DND-41 (cell line): ENCODE measurements around the gene COL23A1.

Experiments used
- ATAC-seq: fragments of 200-7000 bp; cut with Tn5 transposase; 3 replicates; pipeline ENCODE4 v1.9.1; 2021; ENCODE audit warnings: low read depth; ENCODE audit not compliant: insufficient read depth
- DNase-seq: peaks from one replicate; pipeline ENCODE4 v3.0.0-alpha.2; 2020
- H2AFZ ChIP-seq: 2 replicates; pipeline ENCODE4 v1.6.0; 2012; ENCODE audit warnings: low read depth, low read length
- H3K27ac ChIP-seq: 2 replicates; pipeline ENCODE4 v1.5.1; 2012; ENCODE audit warnings: low read length, inconsistent platforms
- H3K27me3 ChIP-seq: fragments of 200-600 bp; sonication (generic); 2 replicates; pipeline ENCODE4 v1.6.0; 2012; ENCODE audit warnings: low read length, mild to moderate bottlenecking, inconsistent platforms; ENCODE audit not compliant: insufficient read depth, poor library complexity
- H3K36me3 ChIP-seq: 2 replicates; pipeline ENCODE4 v1.5.1; 2012; ENCODE audit warnings: low read length, inconsistent platforms; ENCODE audit not compliant: insufficient read depth
- H3K4me1 ChIP-seq: 2 replicates; pipeline ENCODE4 v1.5.1; 2012; ENCODE audit warnings: mild to moderate bottlenecking, low read length; ENCODE audit not compliant: insufficient read depth
- H3K4me2 ChIP-seq: 2 replicates; pipeline ENCODE4 v1.6.0; 2012; ENCODE audit warnings: mild to moderate bottlenecking, moderate library complexity, low read length, inconsistent platforms; ENCODE audit not compliant: insufficient read depth
- H3K4me3 ChIP-seq, 2 experiments: fragments of 200-600 bp in 1 of 2; shearing (Covaris generic) in 1 of 2; 2 replicates each; pipeline ENCODE4 v1.5.1; 2012 to 2016; ENCODE audit warnings: inconsistent platforms in 2 of 2, low read length in 2 of 2, mild to moderate bottlenecking in 2 of 2, low read depth in 1 of 2, moderate library complexity in 1 of 2
- H3K79me2 ChIP-seq: 2 replicates; pipeline ENCODE4 v1.6.0; 2012; ENCODE audit warnings: low read length, inconsistent platforms; ENCODE audit not compliant: insufficient read depth
- H3K9ac ChIP-seq: 2 replicates; pipeline ENCODE4 v1.6.0; 2012; ENCODE audit warnings: low read depth, mild to moderate bottlenecking, inconsistent platforms, low read length, moderate library complexity
- H3K9me3 ChIP-seq: 2 replicates; pipeline ENCODE4 v1.5.1; 2012; ENCODE audit warnings: low read length, moderate library complexity, mild to moderate bottlenecking, inconsistent platforms; ENCODE audit not compliant: insufficient read depth, severe bottlenecking
- H4K20me1 ChIP-seq: 2 replicates; pipeline ENCODE4 v1.6.0; 2012; ENCODE audit warnings: low read length; ENCODE audit not compliant: insufficient read depth
- EZH2 ChIP-seq: IDR thresholded peaks from 3 replicates; pipeline ENCODE4 v1.6.1; 2012; ENCODE audit warnings: borderline replicate concordance, low read depth, mild to moderate bottlenecking, moderate library complexity, low read length, inconsistent platforms; ENCODE audit not compliant: severe bottlenecking
- TF ChIP-seq, protein P1 (sequence below): IDR thresholded peaks from 2 replicates; pipeline ENCODE4 v1.5.1; 2012; ENCODE audit warnings: borderline replicate concordance, low read length, moderate library complexity, mild to moderate bottlenecking; ENCODE audit not compliant: poor library complexity, severe bottlenecking; ENCODE audit errors: extremely low read depth

The COL23A1 gene

DNA sequence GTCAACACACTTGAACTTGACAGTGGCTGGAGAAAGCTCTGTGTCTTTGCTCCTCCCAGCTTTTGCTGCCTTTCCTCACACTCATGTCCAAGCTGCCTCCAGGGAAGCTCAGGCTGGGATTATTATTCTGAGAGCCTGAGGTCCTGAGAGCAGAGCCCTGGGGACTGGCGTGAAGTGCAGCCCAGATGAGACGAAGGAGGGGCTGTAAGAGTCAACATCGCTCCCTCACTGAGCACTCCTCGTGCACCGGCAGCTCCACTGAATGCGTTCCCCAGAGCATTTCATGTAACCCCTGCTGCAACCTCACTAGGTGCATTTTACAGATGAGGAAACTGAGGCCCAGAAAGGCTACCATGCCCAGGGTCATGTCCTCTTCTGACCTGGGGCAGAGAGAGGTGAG, 294.1 kb downstream of the COL23A1 start:
- no peaks in the 10 kb centered on the region for H3K79me2 ChIP-seq
- no peak overlapping the region for H2AFZ ChIP-seq
- H3K9ac ChIP-seq, result no peak overlapping the region
- ATAC-seq (no peak), DNase-seq (no peak)
- no peaks in the 10 kb centered on the region for H3K27me3 ChIP-seq
- no peaks in the 10 kb centered on the region for H3K36me3 ChIP-seq
- H3K27ac ChIP-seq, result no peak overlapping the region
- no peak overlapping the region for H3K4me2 ChIP-seq
- no peaks in the 10 kb centered on the region for H4K20me1 ChIP-seq
- no peak for TF ChIP-seq EZH2
- TF ChIP-seq, protein P1, sequence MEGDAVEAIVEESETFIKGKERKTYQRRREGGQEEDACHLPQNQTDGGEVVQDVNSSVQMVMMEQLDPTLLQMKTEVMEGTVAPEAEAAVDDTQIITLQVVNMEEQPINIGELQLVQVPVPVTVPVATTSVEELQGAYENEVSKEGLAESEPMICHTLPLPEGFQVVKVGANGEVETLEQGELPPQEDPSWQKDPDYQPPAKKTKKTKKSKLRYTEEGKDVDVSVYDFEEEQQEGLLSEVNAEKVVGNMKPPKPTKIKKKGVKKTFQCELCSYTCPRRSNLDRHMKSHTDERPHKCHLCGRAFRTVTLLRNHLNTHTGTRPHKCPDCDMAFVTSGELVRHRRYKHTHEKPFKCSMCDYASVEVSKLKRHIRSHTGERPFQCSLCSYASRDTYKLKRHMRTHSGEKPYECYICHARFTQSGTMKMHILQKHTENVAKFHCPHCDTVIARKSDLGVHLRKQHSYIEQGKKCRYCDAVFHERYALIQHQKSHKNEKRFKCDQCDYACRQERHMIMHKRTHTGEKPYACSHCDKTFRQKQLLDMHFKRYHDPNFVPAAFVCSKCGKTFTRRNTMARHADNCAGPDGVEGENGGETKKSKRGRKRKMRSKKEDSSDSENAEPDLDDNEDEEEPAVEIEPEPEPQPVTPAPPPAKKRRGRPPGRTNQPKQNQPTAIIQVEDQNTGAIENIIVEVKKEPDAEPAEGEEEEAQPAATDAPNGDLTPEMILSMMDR, result no peak
- no peak overlapping the region for H3K4me3 ChIP-seq
- no peaks in the 10 kb centered on the region for H3K9me3 ChIP-seq
- no peaks in the 10 kb centered on the region for H3K4me1 ChIP-seq

DNA sequence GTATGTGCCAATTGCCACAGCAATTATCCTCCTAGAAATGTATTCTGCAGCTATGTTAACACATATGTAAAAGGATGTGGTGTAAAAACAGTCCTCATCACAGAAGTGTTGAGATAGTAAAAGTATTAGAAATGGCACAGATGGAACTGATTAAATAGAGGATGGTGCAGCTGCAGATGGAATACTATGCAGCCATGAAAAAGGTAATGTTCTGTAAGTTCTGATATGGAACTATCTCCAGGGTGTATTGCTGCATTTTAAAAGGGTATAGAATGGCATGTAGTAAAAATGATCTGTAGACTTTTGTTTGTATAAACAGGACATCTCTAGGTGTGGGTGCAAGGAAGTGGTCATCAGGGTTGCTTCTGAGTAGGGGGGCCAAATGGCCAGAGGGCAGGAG, 294.6 kb downstream of the COL23A1 start:
- DNase-seq, result no peak
- Histone ChIP-seq H3K27ac (no peak overlapping the region), H3K79me2 (no peaks in the 10 kb centered on the region), H3K4me1 (no peaks in the 10 kb centered on the region), H3K9me3 (no peaks in the 10 kb centered on the region), H3K4me2 (no peak overlapping the region), H3K4me3 (no peak overlapping the region), H4K20me1 (no peaks in the 10 kb centered on the region), H3K36me3 (no peaks in the 10 kb centered on the region), H3K27me3 (no peaks in the 10 kb centered on the region), H3K9ac (no peak overlapping the region), H2AFZ (no peak overlapping the region)
- ATAC-seq, result no peak
- TF ChIP-seq EZH2, result no peak
- TF ChIP-seq, protein P1, result no peak

DNA sequence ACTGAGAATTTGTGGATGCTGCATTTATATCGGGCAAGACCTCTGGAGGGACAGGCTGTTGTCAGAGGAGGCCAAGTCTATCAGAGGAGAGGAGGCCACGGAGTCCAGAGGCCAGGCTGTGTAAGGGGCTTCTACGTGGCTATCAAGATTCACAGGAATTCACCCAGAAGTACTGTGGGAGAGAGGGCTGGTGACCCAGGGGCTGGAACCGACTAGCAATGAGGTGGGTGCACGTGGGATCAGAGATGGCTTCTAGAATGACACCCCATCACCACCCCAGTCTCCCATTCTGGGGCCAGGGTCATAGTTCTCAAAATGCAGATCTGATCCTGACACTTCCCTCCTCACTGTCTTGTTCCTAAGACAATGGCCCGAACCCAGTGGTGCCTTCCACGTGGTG, 296.4 kb downstream of the COL23A1 start:
- no peak overlapping the region for H3K9ac ChIP-seq
- no peak for ATAC-seq
- H3K27ac ChIP-seq, result no peak overlapping the region
- H3K27me3 ChIP-seq, result no peaks in the 10 kb centered on the region
- no peak for DNase-seq
- no peaks in the 10 kb centered on the region for H3K9me3 ChIP-seq
- no peaks in the 10 kb centered on the region for H4K20me1 ChIP-seq
- no peak overlapping the region for H3K4me3 ChIP-seq
- H3K36me3 ChIP-seq, result no peaks in the 10 kb centered on the region
- H3K79me2 ChIP-seq, result no peaks in the 10 kb centered on the region
- TF ChIP-seq EZH2, result no peak
- TF ChIP-seq, protein P1, result no peak
- H3K4me2 ChIP-seq, result no peak overlapping the region
- H2AFZ ChIP-seq, result no peak overlapping the region
- H3K4me1 ChIP-seq, result no peaks in the 10 kb centered on the region

DNA sequence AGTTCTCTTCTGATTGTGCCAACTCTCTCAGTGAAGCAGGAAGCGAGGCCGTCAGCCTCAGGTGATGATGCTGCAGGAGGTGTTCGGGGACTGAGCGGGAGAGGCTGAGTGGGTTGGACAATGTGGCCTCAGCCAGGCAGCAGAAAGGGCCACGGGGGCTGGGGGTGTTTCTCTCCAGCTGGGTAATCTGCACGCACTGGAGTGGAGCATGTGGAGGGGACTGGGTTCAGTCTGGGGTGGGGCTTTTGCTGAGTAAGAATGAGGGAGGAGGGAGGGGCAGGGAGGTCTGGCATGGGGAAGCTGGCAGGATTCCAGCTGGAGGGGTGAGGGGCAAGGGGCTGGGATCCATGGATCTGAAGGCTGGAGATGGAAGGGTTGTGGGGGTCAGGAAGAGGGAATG, 296.8 kb downstream of the COL23A1 start:
- H3K27ac ChIP-seq, result no peak overlapping the region
- DNase-seq (no peak), ATAC-seq (no peak)
- H3K4me1 ChIP-seq, result no peaks in the 10 kb centered on the region
- no peaks in the 10 kb centered on the region for H3K36me3 ChIP-seq
- no peaks in the 10 kb centered on the region for H3K9me3 ChIP-seq
- no peak overlapping the region for H2AFZ ChIP-seq
- H4K20me1 ChIP-seq, result no peaks in the 10 kb centered on the region
- no peaks in the 10 kb centered on the region for H3K27me3 ChIP-seq
- H3K9ac ChIP-seq, result no peak overlapping the region
- no peak overlapping the region for H3K4me3 ChIP-seq
- TF ChIP-seq, protein P1, result no peak
- no peak for TF ChIP-seq EZH2
- H3K79me2 ChIP-seq, result no peaks in the 10 kb centered on the region
- H3K4me2 ChIP-seq, result no peak overlapping the region
